Measurements from ENCODE around the gene DUOXA1.
A peak's percentile ranks its signal among the peaks of the same experiment; 100 is the strongest.

Gene DUOXA1, protein sequence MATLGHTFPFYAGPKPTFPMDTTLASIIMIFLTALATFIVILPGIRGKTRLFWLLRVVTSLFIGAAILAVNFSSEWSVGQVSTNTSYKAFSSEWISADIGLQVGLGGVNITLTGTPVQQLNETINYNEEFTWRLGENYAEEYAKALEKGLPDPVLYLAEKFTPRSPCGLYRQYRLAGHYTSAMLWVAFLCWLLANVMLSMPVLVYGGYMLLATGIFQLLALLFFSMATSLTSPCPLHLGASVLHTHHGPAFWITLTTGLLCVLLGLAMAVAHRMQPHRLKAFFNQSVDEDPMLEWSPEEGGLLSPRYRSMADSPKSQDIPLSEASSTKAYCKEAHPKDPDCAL

DNA sequence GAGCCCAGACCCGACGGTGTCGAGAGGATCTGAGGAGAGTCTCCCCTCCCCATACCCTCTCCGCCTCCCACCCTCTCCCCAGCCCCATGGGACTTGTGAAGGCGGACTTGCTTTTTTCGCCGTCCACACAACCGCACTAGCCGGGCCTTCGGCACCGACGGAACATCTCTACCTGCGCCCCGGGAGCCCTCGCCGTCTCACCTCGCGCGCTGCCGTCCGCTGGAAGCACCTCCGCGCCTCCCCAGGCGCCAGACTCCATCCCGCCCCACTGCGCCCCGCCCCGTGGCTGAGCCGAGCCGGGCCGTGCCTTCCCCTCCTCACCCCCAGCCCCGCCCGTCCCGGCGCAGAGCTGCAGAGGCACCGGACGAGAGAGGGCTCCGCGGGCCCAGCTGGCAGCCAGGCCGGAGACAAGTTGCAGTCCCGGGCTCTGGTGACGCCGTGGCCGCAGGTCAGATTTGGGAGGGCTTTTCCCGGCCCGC, at the start of gene DUOXA1, which contains the start of gene DUOX1:
DUOXA1 (minus strand) TSS at position 229 of the 479 bp plus-strand sequence. CDS start 6,865 bp downstream, outside the sequence.
DUOX1 (plus strand) TSS at position 344 of the 479 bp plus-strand sequence. CDS start 1,973 bp downstream, outside the sequence.
- DNase-seq: peak in 1 of 6 experiments; percentile 12

GRCh38 chr15:45177285-45177684, 47.6 kb upstream of the DUOXA1 start:
- no peak for DNase-seq

DNA sequence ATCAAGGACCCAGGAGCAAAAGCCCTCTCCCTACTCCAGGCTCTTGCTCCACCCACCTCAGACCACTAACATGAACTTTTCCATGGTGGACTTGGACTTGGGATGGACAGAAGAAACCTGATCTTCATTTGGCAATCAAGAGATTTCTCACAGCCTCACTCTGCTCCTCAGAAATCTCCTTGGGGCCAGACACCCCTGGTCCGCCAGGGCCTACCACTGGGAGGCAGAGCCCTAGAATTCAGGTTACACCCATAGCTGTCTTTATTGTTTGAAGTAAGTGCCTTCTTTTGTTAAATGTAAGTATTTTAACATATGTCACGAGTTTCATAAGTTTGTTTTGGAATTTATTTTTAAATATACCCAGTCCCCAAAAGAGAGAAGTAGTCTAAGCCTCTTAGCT, 44.9 kb upstream of the DUOXA1 start:
- no peak for DNase-seq

DNA sequence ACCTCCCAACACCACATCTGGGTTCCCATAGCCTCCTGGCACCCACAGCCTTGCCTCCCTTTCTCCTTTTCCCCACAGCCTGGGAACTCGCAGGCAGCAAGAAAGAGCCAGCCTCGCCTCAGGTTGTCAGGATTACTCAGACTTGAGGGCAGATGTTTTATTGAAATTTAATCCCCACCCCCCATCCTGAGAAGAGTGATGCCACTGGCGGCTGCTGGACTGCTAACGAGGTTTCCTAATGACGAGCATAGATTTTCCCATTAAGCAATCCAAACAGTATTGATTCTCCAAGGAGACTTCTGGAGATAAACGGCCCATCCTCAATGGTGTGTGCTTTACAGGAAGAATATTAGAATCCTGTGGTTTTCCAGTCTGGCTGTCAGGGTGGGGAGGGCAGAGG, 44.4 kb upstream of the DUOXA1 start:
- DNase-seq: no peak

DNA sequence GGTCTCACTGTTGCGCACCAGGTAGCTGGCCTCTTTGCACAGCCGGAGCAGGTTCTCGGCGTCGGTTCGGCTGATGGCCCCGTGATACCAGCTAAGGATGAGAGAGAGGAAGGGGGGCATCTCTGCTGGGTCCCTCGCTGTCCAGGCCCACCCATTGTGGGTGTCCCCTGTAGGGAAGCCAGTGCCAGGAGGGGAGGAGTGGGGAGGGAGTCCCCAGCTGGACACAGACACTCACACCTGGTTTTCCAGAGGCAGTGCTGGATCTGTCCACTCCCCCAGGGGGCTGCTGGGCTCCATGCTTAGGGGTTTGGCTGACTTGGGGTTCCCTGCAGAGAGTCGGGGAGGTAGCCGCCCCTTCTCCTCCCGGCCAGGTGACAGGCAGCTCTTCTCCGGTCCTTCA, 42.2 kb upstream of the DUOXA1 start:
- DNase-seq: no peak

GRCh38 chr15:45169608-45170480, 40.2 kb upstream of the DUOXA1 start:
- no peak for DNase-seq

GRCh38 chr15:45168751-45169551, 39.3 kb upstream of the DUOXA1 start:
- no peak for DNase-seq

DNA sequence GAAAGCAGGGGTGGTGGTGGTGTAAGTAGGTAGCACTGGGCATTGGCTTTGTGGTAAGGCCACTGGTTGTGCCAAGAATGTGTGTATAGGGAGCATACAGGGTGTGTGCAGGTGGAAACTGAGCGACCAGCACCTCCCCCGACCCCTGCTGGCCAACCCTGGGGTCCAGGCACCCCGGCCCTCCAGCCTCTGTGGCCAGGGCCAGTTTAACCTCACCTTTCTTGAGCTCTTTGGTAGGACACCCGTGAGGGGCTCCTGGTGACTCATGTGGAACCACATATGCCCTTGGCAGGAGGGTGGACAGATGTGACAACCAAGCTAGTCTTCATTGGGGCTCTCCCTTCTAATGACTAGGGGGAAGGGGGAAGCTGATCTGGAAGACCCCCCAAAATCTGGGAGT, 38.6 kb upstream of the DUOXA1 start:
- no peak for DNase-seq

DNA sequence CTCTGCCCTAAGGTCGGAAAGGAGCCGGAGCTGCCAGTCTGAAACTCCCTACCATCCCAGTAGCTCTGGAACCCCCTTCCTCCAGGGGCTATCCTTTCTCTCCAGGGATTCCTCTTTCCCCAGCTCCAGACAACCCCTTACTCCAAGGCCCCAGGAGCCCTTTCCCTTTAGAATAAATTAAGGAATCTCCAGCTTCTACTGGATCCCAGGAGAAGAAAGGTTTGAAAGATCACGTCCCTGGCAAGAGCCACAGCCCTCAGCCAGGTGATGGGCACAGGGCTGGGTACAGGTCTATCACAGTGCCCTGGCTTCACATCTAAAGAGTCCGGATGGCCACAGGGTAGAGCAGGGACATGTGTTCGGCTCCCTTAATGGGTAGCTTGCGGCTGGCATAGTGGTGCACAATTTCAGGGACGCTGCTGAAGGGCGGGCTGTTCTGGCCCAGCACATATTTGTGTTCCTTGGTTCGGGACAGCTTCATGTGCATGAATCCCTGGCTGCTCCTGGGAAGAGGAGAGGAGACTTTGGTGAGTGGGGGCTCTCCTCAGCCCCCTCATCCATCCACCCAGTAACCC, 38.0 kb upstream of the DUOXA1 start:
- DNase-seq: no peak

- DNase-seq: peak; percentile 61 to 87 (median 71)
These were observed 37.4 kb upstream of the DUOXA1 start for GRCh38 chr15:45166834-45167630.

DNA sequence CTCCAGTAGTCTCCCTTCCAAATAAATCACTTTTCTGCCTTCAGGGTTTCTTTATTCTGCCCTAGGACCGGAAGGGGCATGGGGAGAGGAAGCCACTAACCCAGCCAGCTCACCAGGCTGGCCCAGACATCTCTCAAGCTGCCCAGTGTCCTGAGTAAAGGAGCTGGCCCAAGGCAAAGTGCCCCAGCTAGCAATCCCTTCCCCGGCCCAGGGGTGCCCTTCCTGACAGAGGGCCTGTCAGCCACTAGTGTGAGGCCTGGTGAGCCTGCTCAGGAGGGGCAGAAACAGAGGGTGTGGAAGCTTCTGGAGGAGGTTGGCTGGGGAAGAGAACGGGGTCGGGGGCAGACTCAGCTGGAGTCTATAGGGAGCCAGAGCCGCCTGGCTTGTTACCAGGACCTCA, 35.9 kb upstream of the DUOXA1 start:
- no peak for DNase-seq

- DNase-seq: no peak
These were observed 35.2 kb upstream of the DUOXA1 start for GRCh38 chr15:45164914-45165313.

DNA sequence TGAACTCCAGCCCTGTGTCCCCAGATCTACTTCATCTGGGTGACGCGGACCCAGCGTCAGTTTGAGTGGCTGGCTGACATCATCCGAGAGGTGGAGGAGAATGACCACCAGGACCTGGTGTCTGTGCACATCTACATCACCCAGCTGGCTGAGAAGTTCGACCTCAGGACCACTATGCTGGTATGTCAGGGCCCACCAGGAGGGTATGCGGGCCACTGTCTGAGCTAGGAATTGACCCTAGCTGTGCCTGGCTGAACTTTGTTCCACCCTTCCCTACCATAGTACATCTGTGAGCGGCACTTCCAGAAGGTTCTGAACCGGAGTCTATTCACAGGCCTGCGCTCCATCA, 33.8 kb upstream of the DUOXA1 start:
- DNase-seq: no peak

DNA sequence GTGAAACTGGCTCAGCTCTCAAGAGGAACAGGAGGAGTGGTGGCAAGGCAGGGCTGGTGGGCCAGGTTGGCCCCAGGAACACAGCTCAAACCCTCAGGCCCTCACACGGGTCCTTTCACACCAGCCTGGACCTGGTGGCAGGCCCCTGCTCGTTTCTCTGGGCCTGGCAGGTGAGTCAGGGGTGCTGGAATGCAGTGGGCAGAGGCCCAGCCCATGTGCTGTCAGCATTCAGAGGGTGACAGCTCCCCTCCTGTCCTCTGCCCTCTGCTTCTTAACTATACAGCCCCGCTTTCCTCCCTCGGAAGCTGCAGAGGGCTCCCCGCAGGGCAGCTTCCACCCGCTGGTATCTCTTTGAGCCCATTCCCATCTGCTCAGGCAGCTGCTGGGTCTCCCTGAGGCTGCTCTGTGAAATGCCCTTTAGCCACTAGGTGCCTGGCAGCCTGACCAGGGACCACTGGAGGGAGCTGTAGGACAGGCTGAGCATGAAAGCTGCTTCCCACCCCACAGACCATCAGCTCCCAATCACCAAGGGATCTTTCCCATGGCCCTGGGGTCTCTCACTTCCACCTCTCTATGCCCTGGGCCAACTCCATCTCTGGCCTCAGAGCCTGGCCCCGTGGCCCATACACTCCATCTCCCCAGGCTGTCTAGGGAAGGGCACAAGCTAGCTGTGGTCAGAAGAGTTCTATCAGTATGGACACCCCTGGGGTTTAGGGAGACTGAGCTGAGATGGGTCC, 33.3 kb upstream of the DUOXA1 start:
- peak in 5 of 6 experiments; percentile 16 to 45 (median 39) for DNase-seq

GRCh38 chr15:45161666-45162065, 32.0 kb upstream of the DUOXA1 start:
- DNase-seq: no peak

DNA sequence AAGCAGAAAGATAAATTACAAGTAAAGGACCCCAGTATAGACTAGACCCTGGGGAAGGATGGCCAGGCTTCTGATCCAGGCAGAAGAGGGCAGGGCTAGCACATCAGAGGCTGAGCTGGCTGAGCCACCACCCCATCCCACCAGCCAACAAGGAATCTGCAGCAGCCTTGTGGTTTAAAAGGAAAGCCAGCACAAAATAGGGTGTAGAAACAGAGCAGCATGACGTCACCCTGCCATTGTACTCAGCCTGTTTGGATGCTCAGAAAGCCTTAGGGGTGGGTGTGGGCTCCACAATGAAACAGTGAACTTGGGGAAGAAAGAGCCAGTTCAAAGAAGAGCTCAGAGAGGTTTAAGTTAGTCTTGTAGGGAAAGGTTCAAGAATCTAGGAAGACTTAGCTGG, 28.3 kb upstream of the DUOXA1 start:
- DNase-seq: no peak

DNA sequence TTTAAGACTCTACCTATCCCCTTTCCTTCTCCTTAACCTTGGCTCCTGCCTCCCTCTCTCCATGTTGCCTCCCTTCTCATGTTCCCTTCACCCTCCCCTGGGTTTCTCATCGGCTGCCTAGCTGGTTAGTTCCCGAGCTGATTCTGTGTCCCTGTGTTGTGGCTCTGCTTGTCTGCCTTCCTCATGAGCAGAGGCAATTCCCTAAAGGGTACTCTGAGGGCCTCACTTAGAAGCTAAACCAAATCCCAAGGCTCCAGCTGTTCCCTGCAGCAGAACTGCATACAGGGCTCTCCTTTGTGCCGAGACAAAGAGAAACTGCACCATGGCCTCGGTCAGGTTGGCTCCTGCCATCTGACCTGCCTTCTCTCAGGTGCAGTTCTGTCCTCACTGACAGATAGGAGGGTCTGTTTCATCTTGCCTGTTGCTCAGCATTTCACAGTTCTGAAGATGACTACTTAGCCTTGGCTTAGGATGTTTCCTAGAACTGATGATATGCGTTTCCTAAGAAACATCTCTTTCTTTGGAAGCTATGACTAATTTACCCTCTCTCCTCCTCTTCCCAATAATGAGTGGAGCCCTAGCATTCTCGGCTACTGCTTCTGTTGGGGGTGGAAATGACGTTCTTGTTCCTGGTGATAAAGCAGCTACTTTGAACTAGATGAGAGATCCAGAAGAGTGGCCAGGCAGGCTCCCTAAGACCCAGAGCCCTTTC, 27.2 kb upstream of the DUOXA1 start:
- DNase-seq: no peak

DNA sequence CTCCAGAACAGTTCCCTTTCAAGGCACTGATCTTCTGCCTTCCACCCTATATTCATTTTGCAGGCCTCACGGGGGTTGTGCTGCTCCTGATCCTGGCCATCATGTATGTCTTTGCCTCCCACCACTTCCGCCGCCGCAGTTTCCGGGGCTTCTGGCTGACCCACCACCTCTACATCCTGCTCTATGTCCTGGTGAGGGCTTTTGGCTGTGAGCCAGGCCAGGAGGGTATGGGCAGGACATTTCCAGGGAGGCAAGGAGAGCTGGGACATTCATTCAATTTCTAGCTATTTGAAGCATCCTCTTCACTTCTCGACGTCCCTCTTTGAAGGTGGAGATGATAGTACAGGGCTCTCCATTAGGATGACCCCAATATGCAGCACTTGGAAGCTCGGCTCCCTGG, 26.1 kb upstream of the DUOXA1 start:
- no peak for DNase-seq

DNA sequence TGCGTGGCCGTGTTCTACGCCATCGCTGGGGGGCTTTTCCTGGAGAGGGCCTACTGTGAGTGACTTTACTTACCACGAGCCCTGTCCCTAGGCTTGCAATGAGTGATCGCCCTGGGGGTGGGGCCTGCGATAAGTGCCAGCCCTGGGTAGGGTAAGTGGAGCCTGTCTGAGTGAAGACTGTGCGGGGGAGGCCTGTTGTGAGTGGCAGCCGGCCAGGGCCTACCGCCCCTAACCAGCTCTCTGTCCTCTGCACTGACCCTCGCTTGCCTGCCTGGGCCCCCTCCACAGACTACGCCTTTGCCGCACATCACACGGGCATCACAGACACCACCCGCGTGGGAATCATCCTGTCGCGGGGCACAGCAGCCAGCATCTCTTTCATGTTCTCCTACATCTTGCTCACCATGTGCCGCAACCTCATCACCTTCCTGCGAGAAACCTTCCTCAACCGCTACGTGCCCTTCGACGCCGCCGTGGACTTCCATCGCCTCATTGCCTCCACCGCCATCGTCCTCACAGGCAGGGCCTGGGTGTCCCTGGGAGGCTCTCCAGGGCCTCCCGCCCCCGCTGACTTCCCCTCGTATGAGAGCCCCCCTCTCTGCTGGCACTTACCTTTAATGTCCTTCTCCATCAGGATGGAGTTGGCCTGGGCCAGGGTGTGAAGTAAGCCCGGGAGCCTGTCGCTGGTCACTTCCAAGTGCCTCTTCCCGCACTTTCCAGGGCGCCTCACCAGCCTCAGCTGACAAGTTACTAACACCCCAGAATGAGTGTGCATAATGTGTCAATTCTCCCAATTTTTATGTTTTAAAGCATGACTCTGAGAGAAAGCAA, 22.5 kb upstream of the DUOXA1 start:
- DNase-seq: no peak

All from stimulated activated naive CD4-positive, alpha-beta T cell (primary cell).